SK-N-SH (cell line): Measurements from ENCODE around the gene PER1. TPM values are rescaled to one million over a fixed set of nuclear protein-coding genes. Genes with fewer than 3 reads are reported as not detected.

Experiments used
- CTCF ChIA-PET: fragments of 300-600, 350-600 bp; formaldehyde crosslinking; extraction: SDS; loops from one replicate; lab custom pipeline; 2021; lab: Yijun Ruan, JAX
- POLR2A ChIA-PET: fragments of 350-600 bp; sonication (Branson Sonifier 250); formaldehyde crosslinking; extraction: SDS; loops from one replicate; lab custom pipeline; 2020; ENCODE audit warnings: antibody characterized with exemption, inconsistent platforms; lab: Yijun Ruan, JAX
- DNase-seq: peaks from one replicate; pipeline ENCODE4 v3.0.0; 2012
- H2AFZ ChIP-seq: fragments of 200-600 bp; sonication (generic); 2 replicates; pipeline ENCODE4 v1.8.1; 2016; ENCODE audit warnings: antibody characterized with exemption, mild to moderate bottlenecking, low read depth
- H3F3A ChIP-seq: fragments of 200-600 bp; sonication (generic); replicated peaks from 2 replicates; pipeline ENCODE3; 2016; ENCODE audit warnings: antibody characterized with exemption, mild to moderate bottlenecking; ENCODE audit not compliant: insufficient read depth
- H3K27ac ChIP-seq, 2 experiments: fragments of 200-500 bp in 1 of 2; fragments of 200-600 bp in 1 of 2; sonication (Bioruptor generic) in 1 of 2; sonication (generic), shearing (Covaris generic) in 1 of 2; 2 replicates each; pipeline versions ENCODE4 v1.5.1 to v1.6.1; 2014 to 2016; ENCODE audit warnings: low read depth in 2 of 2, inconsistent platforms in 1 of 2, low read length in 1 of 2, mild to moderate bottlenecking in 1 of 2, mixed read lengths in 1 of 2
- H3K27me3 ChIP-seq: fragments of 200-600 bp; sonication (generic), shearing (Covaris generic); 2 replicates; pipeline ENCODE4 v1.6.1; 2016; ENCODE audit warnings: mixed run types; ENCODE audit not compliant: insufficient read depth
- H3K36me3 ChIP-seq, 2 experiments: fragments of 200-500 bp in 1 of 2; fragments of 200-600 bp in 1 of 2; sonication (Bioruptor generic) in 1 of 2; sonication (generic) in 1 of 2; replicated peaks in 1 of 2; 2 replicates each; pipeline versions ENCODE3 to v1.5.1; 2014 to 2016; ENCODE audit warnings: low read length in 1 of 2, mild to moderate bottlenecking in 1 of 2; ENCODE audit not compliant: insufficient read depth in 2 of 2, control insufficient read depth in 1 of 2
- H3K4me1 ChIP-seq, 2 experiments: fragments of 200-500 bp in 1 of 2; fragments of 200-600 bp in 1 of 2; sonication (Bioruptor generic) in 1 of 2; sonication (generic), shearing (Covaris generic) in 1 of 2; 2 replicates each; pipeline versions ENCODE4 v1.5.1 to v1.6.1; 2014 to 2016; ENCODE audit warnings: low read depth in 1 of 2, low read length in 1 of 2, mixed run types in 1 of 2; ENCODE audit not compliant: insufficient read depth in 2 of 2, control insufficient read depth in 1 of 2
- H3K4me2 ChIP-seq: fragments of 200-600 bp; sonication (generic), shearing (Covaris generic); 2 replicates; pipeline ENCODE4 v1.6.1; 2017; ENCODE audit warnings: mixed run types
- H3K4me3 ChIP-seq, 2 experiments: fragments of 200-500 bp in 1 of 2; fragments of 200-600 bp in 1 of 2; sonication (Bioruptor generic) in 1 of 2; sonication (generic), shearing (Covaris generic) in 1 of 2; 2 replicates each; pipeline versions ENCODE4 v1.5.1 to v1.8.1; 2014 to 2016; ENCODE audit warnings: low read depth in 2 of 2, inconsistent platforms in 1 of 2, low read length in 1 of 2, mild to moderate bottlenecking in 1 of 2, mixed read lengths in 1 of 2, moderate library complexity in 1 of 2
- H3K79me2 ChIP-seq: fragments of 200-600 bp; sonication (generic); 2 replicates; pipeline ENCODE4 v1.8.1; 2017; ENCODE audit warnings: mild to moderate bottlenecking; ENCODE audit not compliant: insufficient read depth
- H3K9ac ChIP-seq: fragments of 200-600 bp; sonication (generic); 2 replicates; pipeline ENCODE4 v1.6.1; 2017; ENCODE audit warnings: mixed run types
- H3K9me2 ChIP-seq: fragments of 200-600 bp; sonication (generic); 2 replicates; pipeline ENCODE4 v1.6.1; 2017; ENCODE audit warnings: mixed run types
- H3K9me3 ChIP-seq: fragments of 200-600 bp; sonication (generic); 2 replicates; pipeline ENCODE4 v1.6.1; 2017; ENCODE audit warnings: mixed run types, mild to moderate bottlenecking, moderate library complexity
- H4K20me1 ChIP-seq: fragments of 200-600 bp; sonication (generic); 2 replicates; pipeline ENCODE4 v1.6.1; 2017; ENCODE audit warnings: mild to moderate bottlenecking, mixed run types; ENCODE audit not compliant: insufficient read depth
- ELF1 ChIP-seq: IDR thresholded peaks from 2 replicates; pipeline ENCODE4 v1.4.0; 2012
- EZH2phosphoT487 ChIP-seq: fragments of 200-600 bp; sonication (generic); IDR thresholded peaks from 2 replicates; pipeline ENCODE4 v1.6.1; 2017; ENCODE audit warnings: low read depth, mixed run types, mild to moderate bottlenecking, antibody characterized with exemption, moderate library complexity, borderline replicate concordance
- FOSL2 ChIP-seq: IDR thresholded peaks from 2 replicates; pipeline ENCODE4 v1.4.0; 2012; ENCODE audit warnings: low read depth, mild to moderate bottlenecking, moderate library complexity, borderline replicate concordance
- FOXM1 ChIP-seq: IDR thresholded peaks from 2 replicates; pipeline ENCODE4 v1.4.0; 2012; ENCODE audit warnings: low read depth, mild to moderate bottlenecking
- GABPA ChIP-seq: IDR thresholded peaks from 2 replicates; pipeline ENCODE4 v1.4.0; 2012; ENCODE audit warnings: low read depth, mild to moderate bottlenecking
- MXI1 ChIP-seq: IDR thresholded peaks from 2 replicates; pipeline ENCODE4 v1.6.1; 2012; ENCODE audit warnings: mild to moderate bottlenecking, low read depth, low read length, improper control_type of control experiment
- NFIC ChIP-seq: IDR thresholded peaks from 2 replicates; pipeline ENCODE4 v1.4.0; 2012; ENCODE audit warnings: borderline replicate concordance
- RAD21 ChIP-seq: IDR thresholded peaks from 2 replicates; pipeline ENCODE4 v1.6.1; 2012; ENCODE audit warnings: mild to moderate bottlenecking, low read length
- REST ChIP-seq: IDR thresholded peaks from 2 replicates; pipeline ENCODE4 v1.6.1; 2012; ENCODE audit warnings: mild to moderate bottlenecking, low read depth, low read length, moderate library complexity
- RXRA ChIP-seq: IDR thresholded peaks from 2 replicates; pipeline ENCODE4 v1.4.0; 2012; ENCODE audit warnings: low read depth, mild to moderate bottlenecking, borderline replicate concordance
- TAF1 ChIP-seq: IDR thresholded peaks from 2 replicates; pipeline ENCODE4 v1.6.1; 2012; ENCODE audit warnings: low read depth, mild to moderate bottlenecking, low read length, moderate library complexity, borderline replicate concordance
- USF2 ChIP-seq: fragments of 150-350 bp; IDR thresholded peaks from 2 replicates; pipeline ENCODE4 v1.6.1; 2017; ENCODE audit warnings: antibody characterized with exemption, low read length, low read depth, borderline replicate concordance
- WGBS: methylation state at CpG from one replicate; pipeline ENCODE4 v1.1.6; 2017; ENCODE audit warnings: low lambda C conversion rate; 5-methylcytosine and 5-hydroxymethylcytosine counted together
- polyA plus RNA-seq, 3 experiments: library from polyadenylated mRNA; depleted of rRNA; stranded (reverse); fragments of >200 nt; gene quantifications; 2 replicates each; pipeline ENCODE4 v1.2.3, GENCODE V29; 2012
- TF ChIP-seq, protein P1 (sequence below): IDR thresholded peaks from 2 replicates; pipeline ENCODE4; 2012

Gene PER1
- polyA plus RNA-seq, 1 of the 3 experiments (the other 2 are of a cell fraction): 56.8 TPM

DNA sequence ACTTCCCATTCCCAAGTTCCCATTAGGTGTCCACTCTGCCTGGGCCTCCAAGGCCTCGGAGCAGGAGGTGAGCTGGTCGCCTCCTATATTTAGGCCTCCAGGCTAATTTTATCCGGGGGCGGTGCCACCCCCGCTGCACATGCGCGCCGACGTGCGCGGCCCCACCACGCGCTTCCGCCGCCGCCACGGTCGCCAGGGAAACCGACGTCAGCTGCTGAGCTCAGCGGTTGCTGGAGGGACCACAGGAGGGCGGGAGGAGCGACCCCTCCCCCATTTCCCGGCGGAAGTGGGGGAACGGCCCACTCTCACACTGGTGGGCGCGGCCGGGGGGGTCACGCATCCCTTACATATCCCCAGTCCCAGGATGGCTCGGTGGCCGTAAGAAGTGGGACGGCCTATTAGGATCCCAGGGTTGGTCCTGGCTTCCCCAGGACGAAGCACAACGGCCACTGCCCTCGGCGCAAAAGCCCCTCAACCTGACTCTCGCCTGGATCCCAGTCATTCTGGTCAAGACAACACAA is 1.0 kb downstream of the PER1 start (continued):
- TF ChIP-seq GABPA (peak; percentile 62), USF2 (no peak), TAF1 (no peak), ELF1 (peak; percentile 67; the same call in 1 of the 2 replicates), FOXM1 (no peak), RAD21 (no peak), FOSL2 (no peak), RXRA (no peak), NFIC (no peak)
- TF ChIP-seq, protein P1, sequence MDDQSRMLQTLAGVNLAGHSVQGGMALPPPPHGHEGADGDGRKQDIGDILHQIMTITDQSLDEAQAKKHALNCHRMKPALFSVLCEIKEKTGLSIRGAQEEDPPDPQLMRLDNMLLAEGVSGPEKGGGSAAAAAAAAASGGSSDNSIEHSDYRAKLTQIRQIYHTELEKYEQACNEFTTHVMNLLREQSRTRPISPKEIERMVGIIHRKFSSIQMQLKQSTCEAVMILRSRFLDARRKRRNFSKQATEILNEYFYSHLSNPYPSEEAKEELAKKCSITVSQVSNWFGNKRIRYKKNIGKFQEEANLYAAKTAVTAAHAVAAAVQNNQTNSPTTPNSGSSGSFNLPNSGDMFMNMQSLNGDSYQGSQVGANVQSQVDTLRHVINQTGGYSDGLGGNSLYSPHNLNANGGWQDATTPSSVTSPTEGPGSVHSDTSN: 0 out of 2 replicates have a peak, but pooled peaks have one; percentile 3

DNA sequence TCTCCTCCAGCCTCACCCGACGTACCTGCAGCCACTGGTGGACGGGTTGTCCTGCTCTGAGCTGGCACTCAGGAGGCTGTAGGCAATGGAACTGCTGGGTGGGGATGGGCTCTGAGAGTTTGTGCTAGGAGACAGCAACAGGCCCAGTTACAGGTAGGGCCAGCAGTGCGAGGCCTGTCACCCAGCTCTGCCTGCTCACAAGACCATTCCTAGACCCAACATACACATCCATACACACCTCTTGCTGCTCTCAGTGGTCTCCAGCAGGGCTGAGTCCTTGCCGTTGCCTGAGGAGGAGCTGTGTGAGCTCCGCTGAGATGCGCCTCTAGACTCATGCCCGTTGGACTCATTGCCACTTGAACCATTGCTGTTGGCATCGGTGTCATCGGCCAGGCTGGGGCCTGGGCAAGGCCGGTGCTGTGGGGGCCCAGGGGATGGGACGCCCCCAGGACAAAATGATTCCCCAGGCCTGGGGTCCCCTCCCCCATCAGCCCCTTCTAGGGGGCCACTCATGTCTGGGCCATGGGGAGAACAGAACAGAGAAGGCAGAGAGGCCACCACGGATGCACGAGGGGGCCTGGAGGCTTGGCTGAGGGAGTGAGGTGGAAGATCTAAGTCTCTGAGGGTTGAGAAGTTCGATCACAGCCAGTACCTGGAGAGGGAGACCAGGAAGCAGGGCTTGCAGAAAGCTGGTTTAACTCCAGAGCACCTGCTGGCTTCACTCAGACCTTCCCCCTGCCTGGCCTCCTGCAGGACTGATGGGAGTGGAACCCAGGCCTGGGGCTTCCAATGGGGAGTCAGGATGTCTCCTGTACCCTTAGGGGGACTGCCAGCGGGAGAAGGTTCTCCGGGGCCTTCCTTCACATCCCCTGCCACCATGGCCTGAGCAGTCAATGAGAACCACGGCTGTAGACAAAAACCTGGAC is 1.7 kb downstream of the PER1 start:
- H3K27me3 ChIP-seq: no peaks in the 10 kb centered on the region
- 83% methylated on average over 15 of the region's 18 CpGs for WGBS
- CTCF ChIA-PET: interaction anchor here (0.9 to 3.1 kb wide), 4 partner anchors 10 to 32 kb away, joined by 3 to 15 read pairs (median 5); partner anchors contain the start of gene ALOXE3
- peak overlapping the region; percentile 77 to 80; a peak in 3 of 4 replicates for H3K4me3 ChIP-seq
- H3K4me2 ChIP-seq: peak overlapping the region; percentile 95
- H3K79me2 ChIP-seq: peaks cover 21% of the 10 kb centered on the region; the same call in 1 of the 2 replicates
- peaks cover 17% of the 10 kb centered on the region for H3F3A ChIP-seq
- peak overlapping the region; percentile 98 for H3K9ac ChIP-seq
- H3K4me1 ChIP-seq: peaks cover 34 to 36% of the 10 kb centered on the region in 2 experiments; a peak in 3 of 4 replicates
- POLR2A ChIA-PET: interaction anchor here (1.1 to 2.5 kb wide), 2 partner anchors 11 to 23 kb away, joined by 6 to 19 read pairs; no protein-coding TSS in a partner anchor
- H3K27ac ChIP-seq: peak overlapping the region; percentile 77 to 95
- TF ChIP-seq, protein P1: no peak
- TF ChIP-seq EZH2phosphoT487 (no peak), MXI1 (no peak), REST (no peak)
- H2AFZ ChIP-seq: no peak overlapping the region
- H3K9me3 ChIP-seq: no peaks in the 10 kb centered on the region
- DNase-seq: no peak
- peaks cover 11 to 43% of the 10 kb centered on the region in 2 experiments for H3K36me3 ChIP-seq
- H3K9me2 ChIP-seq: no peaks in the 10 kb centered on the region
- H4K20me1 ChIP-seq: peaks cover 9% of the 10 kb centered on the region; the same call in 1 of the 2 replicates
